ENCODE data around the gene CHID1. TPM values are rescaled to one million over a fixed set of nuclear protein-coding genes. Genes with fewer than 3 reads are reported as not detected.

CHID1 gene
- total and polyA plus RNA-seq, 9 of the 15 experiments (the other 6 are each of a cell fraction or from before 2014, with no cell fraction given), result 15.1 to 108 (median 39.8) TPM

DNA sequence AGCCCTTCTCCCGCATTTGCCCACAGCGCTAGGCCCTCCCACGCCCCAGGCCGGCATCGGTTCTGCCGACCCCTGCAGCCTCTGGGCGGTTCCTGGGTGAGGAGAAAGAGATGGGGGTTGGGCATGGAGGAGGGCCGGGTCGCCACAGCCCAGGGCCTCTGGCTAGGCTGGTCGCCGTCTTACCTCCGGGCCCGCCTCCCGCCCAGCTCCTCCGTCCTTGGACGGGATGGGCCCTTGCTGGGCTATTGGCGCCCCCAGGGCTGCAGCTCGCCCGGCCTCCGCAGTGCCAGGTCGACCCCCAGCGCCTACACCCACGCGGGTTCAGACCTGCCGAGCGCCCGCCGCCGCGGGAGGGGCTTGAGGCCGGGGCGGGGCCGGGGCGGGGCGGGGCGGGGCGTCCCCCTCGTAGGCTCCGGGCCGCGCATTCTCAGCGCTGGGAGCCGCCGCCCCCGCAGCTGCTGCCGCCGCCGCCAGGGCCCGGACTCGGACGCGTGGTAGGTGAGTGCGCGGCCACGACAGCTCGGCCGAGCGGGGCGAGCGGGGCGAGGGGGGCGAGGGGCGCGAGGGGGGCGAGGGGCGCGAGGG is 78.0 kb downstream of the CHID1 start, which contains the start of gene CD151 (continued):
- TF ChIP-seq MEF2A (IDR thresholded peaks at IDR 0.05; ENCODE audit: control insufficient read depth, low read depth, low read length) (no peak), SMARCA5 (IDR thresholded peaks at IDR 0.05) (no peak), DDX20 (tag; IDR thresholded peaks at IDR 0.05; ENCODE audit: low read depth) (no peak), ZNF584 (CRISPR knock-in tag; IDR thresholded peaks at IDR 0.05; ENCODE audit: low read depth) (no peak), ZBTB11 (CRISPR knock-in tag; IDR thresholded peaks at IDR 0.05) (no peak), TCFL5 (CRISPR knock-in tag; conservative IDR thresholded peaks at IDR 0.05) (no peak), USF1 (CRISPR knock-in tag; IDR thresholded peaks at IDR 0.05) (no peak), LEF1 (IDR thresholded peaks at IDR 0.05) (no peak), SMAD4 (CRISPR knock-in tag; conservative IDR thresholded peaks at IDR 0.05) (no peak), FOSL1 (tag; conservative IDR thresholded peaks at IDR 0.05) (no peak), STAT6 (CRISPR knock-in tag; IDR thresholded peaks at IDR 0.05) (no peak), CREM (IDR thresholded peaks at IDR 0.05; ENCODE audit: low read depth) (no peak), ZNF184 (CRISPR knock-in tag; IDR thresholded peaks at IDR 0.05) (no peak), GATAD2A (IDR thresholded peaks at IDR 0.05) (peak; percentile 41; the same call in 1 of the 2 replicates), FUS (optimal IDR thresholded peaks at IDR 0.05; ENCODE audit: low read depth, low read length) (no peak), KDM4B (IDR thresholded peaks at IDR 0.05; ENCODE audit: borderline replicate concordance in 2 of 2, low read depth in 1 of 2) (no peak)
- TF ChIP-seq, protein P1, sequence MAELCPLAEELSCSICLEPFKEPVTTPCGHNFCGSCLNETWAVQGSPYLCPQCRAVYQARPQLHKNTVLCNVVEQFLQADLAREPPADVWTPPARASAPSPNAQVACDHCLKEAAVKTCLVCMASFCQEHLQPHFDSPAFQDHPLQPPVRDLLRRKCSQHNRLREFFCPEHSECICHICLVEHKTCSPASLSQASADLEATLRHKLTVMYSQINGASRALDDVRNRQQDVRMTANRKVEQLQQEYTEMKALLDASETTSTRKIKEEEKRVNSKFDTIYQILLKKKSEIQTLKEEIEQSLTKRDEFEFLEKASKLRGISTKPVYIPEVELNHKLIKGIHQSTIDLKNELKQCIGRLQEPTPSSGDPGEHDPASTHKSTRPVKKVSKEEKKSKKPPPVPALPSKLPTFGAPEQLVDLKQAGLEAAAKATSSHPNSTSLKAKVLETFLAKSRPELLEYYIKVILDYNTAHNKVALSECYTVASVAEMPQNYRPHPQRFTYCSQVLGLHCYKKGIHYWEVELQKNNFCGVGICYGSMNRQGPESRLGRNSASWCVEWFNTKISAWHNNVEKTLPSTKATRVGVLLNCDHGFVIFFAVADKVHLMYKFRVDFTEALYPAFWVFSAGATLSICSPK (IDR thresholded peaks at IDR 0.05; ENCODE audit: borderline replicate concordance), result no peak
- TF ChIP-seq, protein P2, sequence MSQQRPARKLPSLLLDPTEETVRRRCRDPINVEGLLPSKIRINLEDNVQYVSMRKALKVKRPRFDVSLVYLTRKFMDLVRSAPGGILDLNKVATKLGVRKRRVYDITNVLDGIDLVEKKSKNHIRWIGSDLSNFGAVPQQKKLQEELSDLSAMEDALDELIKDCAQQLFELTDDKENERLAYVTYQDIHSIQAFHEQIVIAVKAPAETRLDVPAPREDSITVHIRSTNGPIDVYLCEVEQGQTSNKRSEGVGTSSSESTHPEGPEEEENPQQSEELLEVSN (IDR thresholded peaks at IDR 0.05; ENCODE audit: borderline replicate concordance in 1 of 2, extremely low read depth in 1 of 2, insufficient read depth in 1 of 2, insufficient read length in 1 of 2, low read depth in 1 of 2, low read length in 1 of 2, poor library complexity in 1 of 2, severe bottlenecking in 1 of 2), result peak in 1 of 2 experiments; percentile 69
